HEK293 (cell line): ENCODE results near the gene AQP12A.

ENCODE experiments used
- IKZF3 ChIP-seq: fragments of 450-650 bp; IDR thresholded peaks from 2 replicates; pipeline ENCODE4 v1.5.0; 2018; ENCODE audit warnings: missing biosample characterization, mild to moderate bottlenecking, missing genetic modification characterization, moderate library complexity
- SP2 ChIP-seq: fragments of 450-650 bp; formaldehyde crosslinking; IDR thresholded peaks from 2 replicates; pipeline ENCODE4 v1.5.1; 2016; ENCODE audit warnings: missing biosample characterization, missing genetic modification characterization
- ZFP37 ChIP-seq: fragments of 450-650 bp; formaldehyde crosslinking; IDR thresholded peaks from 2 replicates; pipeline ENCODE4 v1.5.1; 2016; ENCODE audit warnings: missing biosample characterization, missing genetic modification characterization
- ZNF133 ChIP-seq: fragments of 450-650 bp; formaldehyde crosslinking; IDR thresholded peaks from 2 replicates; pipeline ENCODE4 v1.5.1; 2016; ENCODE audit warnings: missing biosample characterization, missing genetic modification characterization
- ZNF223 ChIP-seq: fragments of 450-650 bp; formaldehyde crosslinking; IDR thresholded peaks from 2 replicates; pipeline ENCODE4 v1.5.1; 2016; ENCODE audit warnings: missing biosample characterization, missing genetic modification characterization
- ZNF324 ChIP-seq: fragments of 450-650 bp; formaldehyde crosslinking; IDR thresholded peaks from 2 replicates; pipeline ENCODE4 v1.5.1; 2016; ENCODE audit warnings: missing biosample characterization, missing genetic modification characterization
- ZNF335 ChIP-seq: fragments of 450-650 bp; formaldehyde crosslinking; conservative IDR thresholded peaks from 2 replicates; pipeline ENCODE4 v1.5.1; 2016; ENCODE audit warnings: missing biosample characterization, missing genetic modification characterization
- TF ChIP-seq, protein P1 (sequence below): fragments of 450-650 bp; formaldehyde crosslinking; IDR thresholded peaks from 2 replicates; pipeline ENCODE4 v1.5.1; 2016; ENCODE audit warnings: missing biosample characterization, missing genetic modification characterization
- TF ChIP-seq, protein P2 (sequence below): fragments of 450-650 bp; formaldehyde crosslinking; IDR thresholded peaks from 2 replicates; pipeline ENCODE4 v1.5.1; 2017; ENCODE audit warnings: missing biosample characterization, missing genetic modification characterization
- TF ChIP-seq, protein P3 (sequence below): fragments of 450-650 bp; formaldehyde crosslinking; IDR thresholded peaks from 2 replicates; pipeline ENCODE4 v1.5.1; 2016; ENCODE audit warnings: missing biosample characterization, missing genetic modification characterization

DNA sequence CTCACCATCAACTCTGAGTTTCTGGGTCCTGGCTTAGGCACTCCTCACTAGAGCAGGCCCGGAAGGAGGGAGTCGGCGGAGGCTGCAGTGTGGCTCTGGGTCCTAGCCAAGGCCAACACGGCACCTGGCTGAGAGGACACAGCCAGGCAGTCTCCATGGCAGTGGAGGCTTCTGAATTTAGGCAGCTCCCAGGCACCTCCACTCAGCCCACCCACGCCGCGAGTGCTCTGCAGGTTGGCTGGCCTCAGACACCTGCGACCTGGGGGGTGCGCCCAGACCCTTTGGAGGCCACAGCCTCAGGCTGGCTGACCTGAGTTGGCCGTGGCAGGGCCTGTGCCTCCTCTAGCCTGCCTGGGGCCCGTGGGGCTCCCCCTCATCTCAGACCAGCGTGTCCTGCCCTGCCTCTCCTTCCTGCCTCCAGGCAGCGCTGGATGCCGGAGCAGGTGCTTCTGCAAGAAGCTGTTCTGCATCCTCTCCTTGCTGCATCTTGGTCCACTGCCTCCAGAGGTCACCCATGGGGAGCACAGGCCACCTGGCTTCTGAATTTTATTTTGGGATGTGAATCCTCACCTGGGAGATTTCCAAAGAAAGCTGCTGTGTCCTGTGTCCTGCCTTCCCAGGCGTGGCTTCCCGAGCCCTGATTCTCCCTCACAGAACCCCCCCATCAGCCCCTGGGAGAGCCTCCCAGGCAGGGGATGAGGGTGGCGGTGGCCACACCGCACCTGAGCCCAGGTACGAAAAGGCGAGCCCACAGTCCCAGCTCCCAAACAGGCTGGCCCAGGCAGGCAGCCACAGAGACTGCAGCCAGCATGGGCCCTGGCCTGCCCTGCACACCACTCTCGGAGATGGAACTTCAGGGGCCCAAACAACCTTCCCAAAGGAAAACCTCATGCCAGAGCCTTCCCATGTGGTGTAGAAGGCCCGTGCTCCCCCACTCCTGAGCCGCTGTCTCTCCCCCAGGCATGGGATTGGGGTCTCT lies 23.4 kb downstream of the AQP12A start:
- no peak for TF ChIP-seq IKZF3 (tag by site-specific recombination)
- TF ChIP-seq, protein P1, sequence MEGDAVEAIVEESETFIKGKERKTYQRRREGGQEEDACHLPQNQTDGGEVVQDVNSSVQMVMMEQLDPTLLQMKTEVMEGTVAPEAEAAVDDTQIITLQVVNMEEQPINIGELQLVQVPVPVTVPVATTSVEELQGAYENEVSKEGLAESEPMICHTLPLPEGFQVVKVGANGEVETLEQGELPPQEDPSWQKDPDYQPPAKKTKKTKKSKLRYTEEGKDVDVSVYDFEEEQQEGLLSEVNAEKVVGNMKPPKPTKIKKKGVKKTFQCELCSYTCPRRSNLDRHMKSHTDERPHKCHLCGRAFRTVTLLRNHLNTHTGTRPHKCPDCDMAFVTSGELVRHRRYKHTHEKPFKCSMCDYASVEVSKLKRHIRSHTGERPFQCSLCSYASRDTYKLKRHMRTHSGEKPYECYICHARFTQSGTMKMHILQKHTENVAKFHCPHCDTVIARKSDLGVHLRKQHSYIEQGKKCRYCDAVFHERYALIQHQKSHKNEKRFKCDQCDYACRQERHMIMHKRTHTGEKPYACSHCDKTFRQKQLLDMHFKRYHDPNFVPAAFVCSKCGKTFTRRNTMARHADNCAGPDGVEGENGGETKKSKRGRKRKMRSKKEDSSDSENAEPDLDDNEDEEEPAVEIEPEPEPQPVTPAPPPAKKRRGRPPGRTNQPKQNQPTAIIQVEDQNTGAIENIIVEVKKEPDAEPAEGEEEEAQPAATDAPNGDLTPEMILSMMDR (tag by site-specific recombination): no peak
- no peak for TF ChIP-seq ZNF324 (tag by site-specific recombination)
- no peak for TF ChIP-seq ZNF223 (tag by site-specific recombination)
- no peak for TF ChIP-seq ZNF133 (tag by site-specific recombination)
- TF ChIP-seq, protein P2, sequence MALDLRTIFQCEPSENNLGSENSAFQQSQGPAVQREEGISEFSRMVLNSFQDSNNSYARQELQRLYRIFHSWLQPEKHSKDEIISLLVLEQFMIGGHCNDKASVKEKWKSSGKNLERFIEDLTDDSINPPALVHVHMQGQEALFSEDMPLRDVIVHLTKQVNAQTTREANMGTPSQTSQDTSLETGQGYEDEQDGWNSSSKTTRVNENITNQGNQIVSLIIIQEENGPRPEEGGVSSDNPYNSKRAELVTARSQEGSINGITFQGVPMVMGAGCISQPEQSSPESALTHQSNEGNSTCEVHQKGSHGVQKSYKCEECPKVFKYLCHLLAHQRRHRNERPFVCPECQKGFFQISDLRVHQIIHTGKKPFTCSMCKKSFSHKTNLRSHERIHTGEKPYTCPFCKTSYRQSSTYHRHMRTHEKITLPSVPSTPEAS (tag by site-specific recombination): no peak
- no peak for TF ChIP-seq ZNF335
- TF ChIP-seq ZFP37: no peak
- TF ChIP-seq SP2 (tag by site-specific recombination): no peak
- TF ChIP-seq, protein P3, sequence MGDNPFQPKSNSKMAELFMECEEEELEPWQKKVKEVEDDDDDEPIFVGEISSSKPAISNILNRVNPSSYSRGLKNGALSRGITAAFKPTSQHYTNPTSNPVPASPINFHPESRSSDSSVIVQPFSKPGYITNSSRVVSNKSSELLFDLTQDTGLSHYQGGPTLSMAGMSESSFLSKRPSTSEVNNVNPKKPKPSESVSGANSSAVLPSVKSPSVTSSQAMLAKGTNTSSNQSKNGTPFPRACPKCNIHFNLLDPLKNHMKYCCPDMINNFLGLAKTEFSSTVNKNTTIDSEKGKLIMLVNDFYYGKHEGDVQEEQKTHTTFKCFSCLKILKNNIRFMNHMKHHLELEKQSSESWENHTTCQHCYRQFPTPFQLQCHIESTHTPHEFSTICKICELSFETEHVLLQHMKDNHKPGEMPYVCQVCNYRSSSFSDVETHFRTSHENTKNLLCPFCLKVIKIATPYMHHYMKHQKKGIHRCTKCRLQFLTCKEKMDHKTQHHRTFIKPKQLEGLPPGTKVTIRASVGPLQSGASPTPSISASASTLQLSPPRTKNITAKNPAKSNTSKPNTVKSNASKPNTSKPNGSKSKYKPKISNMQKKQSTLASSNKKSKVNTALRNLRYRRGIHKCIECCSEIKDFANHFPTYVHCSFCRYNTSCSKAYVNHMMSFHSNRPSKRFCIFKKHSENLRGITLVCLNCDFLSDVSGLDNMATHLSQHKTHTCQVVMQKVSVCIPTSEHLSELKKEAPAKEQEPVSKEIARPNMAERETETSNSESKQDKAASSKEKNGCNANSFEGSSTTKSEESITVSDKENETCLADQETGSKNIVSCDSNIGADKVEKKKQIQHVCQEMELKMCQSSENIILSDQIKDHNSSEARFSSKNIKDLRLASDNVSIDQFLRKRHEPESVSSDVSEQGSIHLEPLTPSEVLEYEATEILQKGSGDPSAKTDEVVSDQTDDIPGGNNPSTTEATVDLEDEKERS (tag by site-specific recombination): no peak
